Hippocampal formation (tissue), 2 donors: ENCODE measurements around the gene C11orf91.
"Not testable (repeated sequence)": the region's sequence is repeated elsewhere in the genome, so short reads cannot be mapped to it uniquely, and the experiment has no call there.

ENCODE experiments used
- DNase-seq, 2 donors: peaks; one replicate each; lab custom pipeline; 2025; lab: John Stamatoyannopoulos, UW

Gene C11orf91

GRCh38 chr11:33696931-33697638 is 3.5 kb downstream of the C11orf91 start:
- no peak for DNase-seq

- DNase-seq, result no peak
Measured at GRCh38 chr11:33696411-33696810, 4.2 kb downstream of the C11orf91 start.

- no peak for DNase-seq
Measured at GRCh38 chr11:33695051-33695566, 5.5 kb downstream of the C11orf91 start.

- DNase-seq, result no peak
Measured at GRCh38 chr11:33694346-33695050, 6.1 kb downstream of the C11orf91 start.

GRCh38 chr11:33692541-33692940 is 8.1 kb downstream of the C11orf91 start:
- no peak for DNase-seq

GRCh38 chr11:33692013-33692504 is 8.6 kb downstream of the C11orf91 start:
- DNase-seq, result peak; percentile 53 to 74

GRCh38 chr11:33691066-33691864 is 9.4 kb downstream of the C11orf91 start:
- no peak for DNase-seq

GRCh38 chr11:33690290-33691065 is 10.1 kb downstream of the C11orf91 start:
- DNase-seq, result peak; percentile 47 to 64

GRCh38 chr11:33689501-33689900 is 11.1 kb downstream of the C11orf91 start:
- DNase-seq, result no peak

GRCh38 chr11:33689085-33689484 is 11.5 kb downstream of the C11orf91 start:
- DNase-seq, result no peak

- peak; percentile 58 to 79 for DNase-seq
Measured at GRCh38 chr11:33687733-33688479, 12.7 kb downstream of the C11orf91 start.

GRCh38 chr11:33685082-33685481 is 15.5 kb downstream of the C11orf91 start:
- DNase-seq, result no peak

GRCh38 chr11:33684003-33684706 is 16.5 kb downstream of the C11orf91 start:
- no peak for DNase-seq

- DNase-seq, result no peak
Measured at GRCh38 chr11:33682446-33682845, 18.2 kb downstream of the C11orf91 start.

- DNase-seq, result no peak
Measured at GRCh38 chr11:33682019-33682418, 18.6 kb downstream of the C11orf91 start.

GRCh38 chr11:33678616-33679015 is 22.0 kb downstream of the C11orf91 start:
- not testable (repeated sequence) for DNase-seq

- no peak for DNase-seq
Measured at GRCh38 chr11:33674035-33674814, 26.4 kb downstream of the C11orf91 start.

- no peak for DNase-seq
Measured at GRCh38 chr11:33672273-33672672, 28.4 kb downstream of the C11orf91 start.
